Adipocyte (in vitro differentiated cells): ENCODE results near the gene MRPS16.

Source experiments
- DNase-seq: peaks from one replicate; pipeline ENCODE4 v3.0.0-alpha.2; 2015; ENCODE audit warnings: low read depth
- H3K27me3 ChIP-seq: replicated peaks from 2 replicates; pipeline ENCODE4 v1.7.0; 2013; ENCODE audit warnings: mild to moderate bottlenecking, low read length, moderate library complexity; ENCODE audit not compliant: control insufficient read depth, insufficient read depth
- H3K36me3 ChIP-seq: 2 replicates; pipeline ENCODE4 v1.7.0; 2013; ENCODE audit warnings: low read length, mild to moderate bottlenecking, moderate library complexity; ENCODE audit not compliant: control insufficient read depth, insufficient read depth, severe bottlenecking
- H3K4me1 ChIP-seq: 2 replicates; pipeline ENCODE4 v1.7.0; 2013; ENCODE audit warnings: mild to moderate bottlenecking, low read length, moderate library complexity; ENCODE audit not compliant: control insufficient read depth, insufficient read depth
- H3K4me3 ChIP-seq: 2 replicates; pipeline ENCODE4 v1.7.0; 2013; ENCODE audit warnings: mild to moderate bottlenecking, low read length, moderate library complexity
- H3K9ac ChIP-seq: 2 replicates; pipeline ENCODE4 v1.7.0; 2013; ENCODE audit warnings: mild to moderate bottlenecking, low read length, moderate library complexity
- H3K9me3 ChIP-seq: 2 replicates; pipeline ENCODE4 v1.7.0; 2013; ENCODE audit warnings: mild to moderate bottlenecking, low read length, moderate library complexity; ENCODE audit not compliant: control insufficient read depth

Gene MRPS16

DNA sequence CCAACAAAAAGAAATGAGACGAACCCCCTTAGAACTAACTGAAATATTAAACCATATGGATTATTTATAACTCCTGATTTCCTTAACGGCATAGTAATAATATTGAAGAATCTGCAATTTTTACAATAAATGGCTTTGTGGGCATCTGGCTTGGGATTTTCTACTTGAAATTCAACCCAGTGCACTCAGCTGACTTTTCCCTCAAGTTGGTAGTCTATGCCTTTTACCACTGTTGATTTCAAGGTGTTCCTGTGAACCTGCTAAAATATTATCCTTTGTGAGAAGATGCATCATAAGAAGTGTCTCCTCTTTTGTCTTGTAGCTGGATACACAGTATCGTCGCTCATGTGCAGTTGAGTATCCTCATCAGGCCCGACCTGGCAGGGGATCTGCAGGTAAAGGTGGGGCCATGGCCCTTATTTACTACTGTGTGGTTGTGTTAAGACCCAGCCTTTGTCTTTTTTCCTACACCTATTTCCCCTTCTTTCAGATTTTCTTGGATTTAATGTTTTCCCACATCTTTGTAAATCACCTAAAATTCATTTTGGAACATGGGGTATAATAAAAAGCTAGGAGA, 13.4 kb downstream of the MRPS16 start:
- Histone ChIP-seq H3K36me3 (peaks cover 70% of the 10 kb centered on the region), H3K9ac (no peak overlapping the region), H3K9me3 (no peaks in the 10 kb centered on the region), H3K4me3 (no peak overlapping the region), H3K27me3 (no peaks in the 10 kb centered on the region), H3K4me1 (no peaks in the 10 kb centered on the region)
- DNase-seq: no peak

DNA sequence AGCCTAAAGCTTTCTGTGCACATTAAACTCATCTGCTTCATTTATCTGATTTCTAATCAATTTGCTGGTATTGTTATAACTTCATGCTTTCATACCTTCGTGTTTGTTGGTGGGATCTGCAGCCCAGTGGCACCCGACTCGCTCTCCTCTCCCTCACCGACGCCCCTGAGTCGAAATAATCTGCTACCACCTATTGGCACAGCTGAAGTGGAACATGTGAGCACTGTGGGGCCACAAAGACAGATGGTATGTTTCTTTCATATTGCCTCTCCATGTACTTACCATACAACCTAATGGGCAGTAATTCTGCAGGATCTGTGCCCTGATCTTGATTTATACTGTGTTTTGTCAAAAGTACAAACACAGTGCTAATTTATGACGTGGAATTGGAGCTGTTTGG, 17.7 kb downstream of the MRPS16 start:
- Histone ChIP-seq H3K4me1 (no peaks in the 10 kb centered on the region), H3K36me3 (peaks cover 41% of the 10 kb centered on the region), H3K9ac (no peak overlapping the region), H3K4me3 (no peak overlapping the region), H3K9me3 (no peaks in the 10 kb centered on the region), H3K27me3 (no peaks in the 10 kb centered on the region)
- DNase-seq: no peak

DNA sequence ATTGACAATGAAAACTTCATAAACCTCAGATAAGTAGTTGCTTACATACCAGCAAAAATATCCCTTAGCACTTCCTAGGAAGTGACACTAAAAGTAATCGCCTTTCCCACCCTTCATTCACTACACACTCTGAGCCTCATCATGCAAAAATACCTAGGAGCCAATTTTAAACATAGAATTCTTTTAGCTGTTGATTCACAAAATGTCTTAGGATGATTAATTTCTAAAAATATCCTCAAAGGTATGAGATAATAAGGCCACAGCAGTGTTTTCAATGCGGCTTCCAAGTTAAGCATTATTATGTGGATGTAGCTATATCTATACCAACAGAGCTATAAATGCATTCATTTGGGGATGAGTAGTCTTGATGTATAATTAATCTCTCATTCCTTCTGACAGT, 18.6 kb downstream of the MRPS16 start:
- Histone ChIP-seq H3K4me3 (no peak overlapping the region), H3K4me1 (no peaks in the 10 kb centered on the region), H3K9ac (no peak overlapping the region), H3K9me3 (no peaks in the 10 kb centered on the region), H3K36me3 (peaks cover 32% of the 10 kb centered on the region), H3K27me3 (no peaks in the 10 kb centered on the region)
- DNase-seq: no peak

DNA sequence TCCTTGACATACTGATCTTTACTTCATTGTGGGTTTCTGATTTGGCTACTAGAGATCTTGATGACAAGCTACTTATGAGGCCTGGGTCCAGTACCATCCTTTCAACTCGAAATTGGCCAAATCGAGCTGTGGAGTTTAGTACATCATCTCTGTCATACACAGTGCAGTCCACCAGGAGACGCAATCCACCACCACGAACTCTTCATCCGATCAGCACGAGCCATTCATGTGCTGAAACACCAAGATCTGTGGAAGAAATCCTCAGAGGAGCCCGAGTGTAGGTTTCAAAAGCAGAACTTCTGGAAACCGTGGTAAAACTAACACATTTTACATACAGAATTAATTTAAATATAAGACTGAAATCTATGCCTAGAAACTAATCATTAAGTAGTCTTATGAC, 19.6 kb downstream of the MRPS16 start:
- DNase-seq: no peak
- Histone ChIP-seq H3K4me3 (no peak overlapping the region), H3K9me3 (no peaks in the 10 kb centered on the region), H3K9ac (no peak overlapping the region), H3K36me3 (peaks cover 31% of the 10 kb centered on the region), H3K4me1 (peaks cover 6% of the 10 kb centered on the region), H3K27me3 (no peaks in the 10 kb centered on the region)

DNA sequence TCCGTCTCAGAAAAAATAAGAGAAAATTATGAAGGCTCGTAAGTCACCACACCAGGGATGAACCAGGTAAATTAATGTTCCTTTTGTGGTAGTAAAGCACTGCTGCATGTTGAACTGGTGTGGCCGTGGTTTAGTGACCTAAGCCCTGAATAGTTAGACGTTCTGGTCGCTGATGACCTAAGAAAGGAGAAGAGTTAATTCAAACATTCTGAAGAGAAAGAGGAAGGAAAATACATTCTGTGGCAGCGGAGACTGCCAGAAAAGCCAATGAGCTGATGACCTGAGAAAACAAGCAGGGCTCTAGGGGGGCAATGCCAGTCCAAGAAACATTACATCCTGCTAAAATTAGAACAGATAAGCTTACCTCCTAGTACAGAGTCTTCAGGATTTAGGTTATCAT, 22.9 kb downstream of the MRPS16 start:
- no peak for DNase-seq
- H3K4me1 ChIP-seq: peaks cover 6% of the 10 kb centered on the region

DNA sequence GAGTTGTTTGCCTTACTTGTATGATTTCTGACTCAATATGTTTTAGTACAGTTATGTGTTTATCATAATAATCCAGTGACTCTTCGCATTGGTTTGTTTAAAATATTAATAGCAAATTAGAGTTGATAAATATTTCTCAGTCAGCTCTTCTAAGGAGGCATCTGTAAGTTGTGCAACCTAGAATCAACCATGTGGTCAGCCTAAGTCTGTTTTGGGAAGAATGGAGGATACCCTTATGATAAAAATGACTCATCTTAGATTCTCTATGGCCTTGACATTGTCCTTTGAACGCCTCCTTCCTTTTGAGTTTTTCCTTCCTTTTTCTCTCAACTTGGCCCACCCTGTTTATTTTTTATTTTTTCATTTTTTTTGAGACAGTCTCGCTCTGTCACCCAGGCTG, 24.2 kb downstream of the MRPS16 start:
- H3K36me3 ChIP-seq: peaks cover 19% of the 10 kb centered on the region
- no peak for DNase-seq
- no peak overlapping the region for H3K9ac ChIP-seq
- H3K4me1 ChIP-seq: peaks cover 10% of the 10 kb centered on the region
- H3K9me3 ChIP-seq: no peaks in the 10 kb centered on the region
- no peaks in the 10 kb centered on the region for H3K27me3 ChIP-seq
- H3K4me3 ChIP-seq: no peak overlapping the region

More for the DNA sequence above, 22.9 kb downstream of the MRPS16 start:
- Histone ChIP-seq H3K36me3 (peaks cover 25% of the 10 kb centered on the region), H3K27me3 (no peaks in the 10 kb centered on the region), H3K4me3 (no peak overlapping the region), H3K9me3 (no peaks in the 10 kb centered on the region), H3K9ac (no peak overlapping the region)

DNA sequence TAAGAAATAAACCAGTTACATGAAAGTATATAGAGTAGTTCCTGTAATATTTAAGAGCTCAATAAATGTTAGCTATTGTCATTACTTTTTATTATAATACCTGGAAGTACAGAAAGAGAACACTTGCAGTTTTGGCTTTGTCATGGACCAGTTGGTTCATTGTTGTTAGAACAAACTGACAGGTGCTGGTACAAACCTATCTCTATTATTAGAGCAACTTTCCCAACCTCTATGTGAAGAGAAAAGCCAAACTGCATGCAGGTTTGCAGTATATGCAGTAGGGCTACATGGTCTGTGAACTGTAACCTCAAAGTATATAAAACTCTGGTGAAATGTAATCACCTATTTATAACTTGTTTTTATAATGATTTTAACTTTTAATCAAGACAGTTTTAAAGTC, 25.8 kb downstream of the MRPS16 start:
- H3K27me3 ChIP-seq: no peaks in the 10 kb centered on the region
- DNase-seq: no peak
- no peak overlapping the region for H3K4me3 ChIP-seq
- H3K9me3 ChIP-seq: no peaks in the 10 kb centered on the region
- H3K9ac ChIP-seq: no peak overlapping the region
- peaks cover 19% of the 10 kb centered on the region for H3K36me3 ChIP-seq
- H3K4me1 ChIP-seq: peaks cover 10% of the 10 kb centered on the region

DNA sequence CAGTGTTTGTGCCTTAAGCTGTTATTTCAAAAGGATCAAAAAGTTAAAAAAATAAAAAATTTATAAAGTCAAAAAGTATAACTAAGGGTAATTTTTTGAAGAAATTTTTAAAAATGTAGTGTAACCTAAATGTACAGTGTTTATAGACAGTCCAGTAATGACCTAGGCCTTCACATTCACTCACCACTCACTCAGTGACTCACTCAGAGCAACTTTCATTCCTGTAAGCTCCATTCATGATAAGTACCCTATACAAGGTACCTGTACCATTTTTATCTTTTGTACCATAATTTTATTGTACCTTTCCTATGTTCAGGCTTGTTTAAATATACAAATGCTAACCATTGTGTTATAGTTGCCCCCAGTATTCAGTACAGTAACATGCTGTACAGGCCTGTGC, 26.9 kb downstream of the MRPS16 start:
- Histone ChIP-seq H3K4me1 (peaks cover 10% of the 10 kb centered on the region), H3K4me3 (no peak overlapping the region), H3K36me3 (peaks cover 12% of the 10 kb centered on the region), H3K9ac (no peak overlapping the region), H3K9me3 (no peaks in the 10 kb centered on the region), H3K27me3 (no peaks in the 10 kb centered on the region)
- DNase-seq: no peak

DNA sequence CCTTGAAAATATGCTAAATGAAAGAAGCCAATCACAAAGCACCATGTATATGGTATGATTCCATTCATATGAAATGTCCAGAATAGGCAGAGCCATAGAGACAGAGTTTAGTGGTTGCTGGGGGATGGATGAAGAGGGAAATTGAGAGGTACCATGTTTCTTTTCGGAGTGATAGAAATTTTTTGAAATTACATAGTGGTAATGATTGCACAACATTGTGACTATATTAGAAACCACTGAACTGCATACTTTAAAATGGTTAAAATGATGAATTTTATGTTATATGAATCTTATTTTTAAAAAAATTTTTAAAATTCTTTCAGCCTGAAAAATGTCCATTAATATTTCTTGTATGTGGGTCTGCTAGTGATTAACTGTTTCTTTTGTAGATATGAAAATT, 31.5 kb downstream of the MRPS16 start:
- Histone ChIP-seq H3K9me3 (no peaks in the 10 kb centered on the region), H3K36me3 (peaks cover 14% of the 10 kb centered on the region)

DNA sequence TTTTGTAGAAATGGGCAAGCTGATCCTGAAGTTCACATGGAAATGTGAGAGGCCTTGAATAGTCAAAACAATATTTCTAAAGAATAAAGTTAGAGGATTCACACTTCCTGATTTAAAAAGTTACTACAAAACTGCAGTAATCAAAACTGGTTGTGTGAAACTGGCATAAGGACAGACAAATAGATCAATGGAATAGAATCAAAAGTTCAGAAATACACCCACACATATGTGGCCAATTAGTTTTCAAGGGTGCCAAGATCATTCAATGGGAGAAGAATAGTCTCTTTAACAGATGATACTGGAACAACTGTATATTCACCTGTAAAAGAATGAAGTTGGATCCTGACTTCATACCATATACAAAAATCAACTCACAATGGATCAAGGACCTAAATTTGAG, 33.1 kb downstream of the MRPS16 start:
- Histone ChIP-seq H3K4me1 (peaks cover 8% of the 10 kb centered on the region), H3K4me3 (no peak overlapping the region), H3K9me3 (no peaks in the 10 kb centered on the region), H3K9ac (no peak overlapping the region), H3K36me3 (peaks cover 14% of the 10 kb centered on the region), H3K27me3 (no peaks in the 10 kb centered on the region)
- DNase-seq: no peak

More for the DNA sequence above, 31.5 kb downstream of the MRPS16 start:
- Histone ChIP-seq H3K27me3 (no peaks in the 10 kb centered on the region), H3K4me1 (peaks cover 8% of the 10 kb centered on the region), H3K9ac (no peak overlapping the region), H3K4me3 (no peak overlapping the region)
- no peak for DNase-seq

DNA sequence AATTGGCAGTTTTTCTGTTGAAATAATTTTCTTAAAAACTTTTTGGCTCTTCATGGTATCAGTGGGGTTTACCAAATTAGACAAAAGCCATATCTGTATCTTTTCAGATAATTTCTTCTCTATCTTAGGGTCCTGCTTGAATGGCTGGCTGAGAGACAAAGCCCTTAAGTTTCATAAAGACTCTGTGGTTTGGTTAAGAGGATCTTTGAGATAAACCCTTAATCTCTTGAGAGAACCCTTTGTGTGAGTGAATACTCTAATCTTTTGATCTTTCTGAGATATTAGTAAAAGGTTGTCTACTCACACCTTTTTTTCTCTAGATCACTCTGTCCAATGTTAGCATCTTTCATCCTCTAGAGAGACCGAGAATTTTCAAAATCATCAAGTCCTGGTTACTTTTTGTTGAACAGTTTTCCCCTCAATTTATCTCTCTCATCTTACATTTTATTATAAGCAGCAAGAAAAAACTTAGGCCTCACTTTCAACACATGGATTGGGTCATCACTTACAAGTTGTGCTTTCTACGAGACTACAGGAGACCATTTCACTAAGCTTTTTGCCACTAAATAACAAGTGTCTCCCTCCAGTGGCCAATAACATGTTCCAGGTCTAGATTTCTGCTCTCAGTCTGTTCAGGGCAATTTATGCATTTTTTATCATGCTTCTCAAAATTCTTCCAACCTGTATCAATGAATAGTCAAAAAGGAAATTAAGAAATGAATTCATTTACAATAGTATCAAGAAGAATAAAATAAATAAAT, 33.8 kb downstream of the MRPS16 start:
- Histone ChIP-seq H3K4me3 (no peak overlapping the region), H3K4me1 (peaks cover 3% of the 10 kb centered on the region), H3K9me3 (no peaks in the 10 kb centered on the region), H3K36me3 (peaks cover 14% of the 10 kb centered on the region), H3K27me3 (no peaks in the 10 kb centered on the region), H3K9ac (no peak overlapping the region)
- DNase-seq: peak; percentile 14
